ENCODE results near the gene FMN1.

FMN1 gene

DNA sequence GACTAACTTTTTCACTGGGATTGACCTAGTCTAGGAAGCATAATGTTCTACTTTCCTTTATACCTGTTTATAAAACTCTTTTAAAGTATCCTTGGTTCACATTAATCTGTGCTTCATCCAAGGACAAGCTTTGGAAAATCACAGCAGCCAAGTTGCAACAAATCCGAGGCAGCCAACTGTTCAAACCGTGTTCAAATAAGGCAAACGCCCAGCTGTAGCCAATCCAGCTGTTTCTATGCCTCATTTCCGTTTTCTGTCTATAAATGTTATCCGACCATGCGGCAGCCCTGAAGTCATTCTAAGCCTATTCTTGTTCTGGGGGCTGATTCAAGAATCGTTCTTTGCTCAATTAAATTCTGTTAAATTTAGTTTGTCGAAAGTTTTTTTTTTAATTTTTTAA is 78.3 kb downstream of the FMN1 start:
- TF ChIP-seq ZBTB7A (IDR thresholded peaks at IDR 0.05; ENCODE audit: low read depth) (no peak), FOXM1 (IDR thresholded peaks at IDR 0.05; ENCODE audit: borderline replicate concordance, low read depth) (peak; percentile 92)

DNA sequence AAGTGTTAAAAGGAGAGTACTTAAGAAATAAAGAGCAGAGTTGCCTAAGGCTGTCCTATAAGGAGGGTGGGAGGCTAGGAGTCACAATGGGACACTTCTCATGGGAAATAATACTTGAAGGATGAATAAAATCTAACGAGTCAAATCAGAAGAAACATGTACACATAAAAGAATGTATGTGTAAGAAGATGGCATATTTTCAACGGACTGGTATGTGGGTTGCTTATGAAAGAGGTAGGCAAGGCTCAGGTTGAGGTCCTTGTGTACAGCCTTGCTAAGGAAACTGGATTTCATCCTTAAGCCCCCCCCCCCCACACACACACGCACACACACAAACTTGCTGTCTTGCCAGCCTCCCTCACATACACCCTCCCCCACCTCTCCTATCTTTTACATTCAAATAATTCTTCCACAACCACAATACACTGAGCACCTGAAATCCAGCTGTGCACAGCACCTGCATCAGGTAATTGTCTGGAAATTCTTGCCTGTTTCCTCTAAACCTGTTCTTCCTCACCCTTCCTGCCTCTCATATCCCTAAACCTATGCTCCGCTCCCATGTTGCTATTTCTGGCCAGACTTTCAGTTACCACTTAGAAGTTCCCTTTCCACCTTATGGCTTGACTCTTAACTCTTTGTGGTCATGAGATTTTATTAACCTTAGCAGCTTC is 79.2 kb downstream of the FMN1 start:
- TF ChIP-seq TCF12 (IDR thresholded peaks at IDR 0.05; ENCODE audit: low read depth) (peak; percentile 96), FOXM1 (IDR thresholded peaks at IDR 0.05; ENCODE audit: borderline replicate concordance, low read depth) (peak; percentile 91; the same call in 1 of the 2 replicates), NFIC (IDR thresholded peaks at IDR 0.05) (peak; percentile 57), RAD21 (IDR thresholded peaks at IDR 0.05; ENCODE audit: low read depth) (peak; percentile 13; the same call in 1 of the 2 replicates), YY1 (IDR thresholded peaks at IDR 0.05; ENCODE audit: low read depth) (no peak), TAF1 (IDR thresholded peaks at IDR 0.05; ENCODE audit: low read depth) (no peak), EP300 (IDR thresholded peaks at IDR 0.05; ENCODE audit: borderline replicate concordance) (peak; percentile 94), TEAD4 (IDR thresholded peaks at IDR 0.05) (peak; percentile 86)
- TF ChIP-seq, protein P1, sequence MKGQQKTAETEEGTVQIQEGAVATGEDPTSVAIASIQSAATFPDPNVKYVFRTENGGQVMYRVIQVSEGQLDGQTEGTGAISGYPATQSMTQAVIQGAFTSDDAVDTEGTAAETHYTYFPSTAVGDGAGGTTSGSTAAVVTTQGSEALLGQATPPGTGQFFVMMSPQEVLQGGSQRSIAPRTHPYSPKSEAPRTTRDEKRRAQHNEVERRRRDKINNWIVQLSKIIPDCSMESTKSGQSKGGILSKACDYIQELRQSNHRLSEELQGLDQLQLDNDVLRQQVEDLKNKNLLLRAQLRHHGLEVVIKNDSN (IDR thresholded peaks at IDR 0.05) = no peak

DNA sequence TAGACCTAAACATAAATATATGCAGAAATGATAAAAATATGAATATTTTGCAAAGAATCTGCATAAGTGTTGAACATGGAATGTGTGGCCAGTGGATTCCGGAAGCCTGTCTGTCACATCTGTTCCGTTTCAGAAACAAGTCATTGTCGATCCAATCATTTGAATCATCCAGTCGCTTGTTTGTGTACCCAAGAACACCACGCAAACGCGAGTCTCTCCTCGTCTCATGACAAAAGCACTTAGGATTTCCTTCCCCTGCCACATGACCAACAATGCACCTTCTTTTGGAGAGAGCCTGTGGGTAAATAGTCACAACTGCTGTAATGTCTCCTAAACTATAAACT is 80.2 kb downstream of the FMN1 start:
- no peak for TF ChIP-seq TAF1 (IDR thresholded peaks at IDR 0.05; ENCODE audit: low read depth)
- TF ChIP-seq FOXM1 (IDR thresholded peaks at IDR 0.05; ENCODE audit: borderline replicate concordance, low read depth) = no peak
- TF ChIP-seq, protein P1 (IDR thresholded peaks at IDR 0.05) = no peak
- TF ChIP-seq, protein P2, sequence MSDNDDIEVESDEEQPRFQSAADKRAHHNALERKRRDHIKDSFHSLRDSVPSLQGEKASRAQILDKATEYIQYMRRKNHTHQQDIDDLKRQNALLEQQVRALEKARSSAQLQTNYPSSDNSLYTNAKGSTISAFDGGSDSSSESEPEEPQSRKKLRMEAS (IDR thresholded peaks at IDR 0.05) = no peak
- TF ChIP-seq YY1 (IDR thresholded peaks at IDR 0.05; ENCODE audit: low read depth) = no peak
- no peak for TF ChIP-seq EP300 (IDR thresholded peaks at IDR 0.05; ENCODE audit: borderline replicate concordance)
- TF ChIP-seq, protein P3, sequence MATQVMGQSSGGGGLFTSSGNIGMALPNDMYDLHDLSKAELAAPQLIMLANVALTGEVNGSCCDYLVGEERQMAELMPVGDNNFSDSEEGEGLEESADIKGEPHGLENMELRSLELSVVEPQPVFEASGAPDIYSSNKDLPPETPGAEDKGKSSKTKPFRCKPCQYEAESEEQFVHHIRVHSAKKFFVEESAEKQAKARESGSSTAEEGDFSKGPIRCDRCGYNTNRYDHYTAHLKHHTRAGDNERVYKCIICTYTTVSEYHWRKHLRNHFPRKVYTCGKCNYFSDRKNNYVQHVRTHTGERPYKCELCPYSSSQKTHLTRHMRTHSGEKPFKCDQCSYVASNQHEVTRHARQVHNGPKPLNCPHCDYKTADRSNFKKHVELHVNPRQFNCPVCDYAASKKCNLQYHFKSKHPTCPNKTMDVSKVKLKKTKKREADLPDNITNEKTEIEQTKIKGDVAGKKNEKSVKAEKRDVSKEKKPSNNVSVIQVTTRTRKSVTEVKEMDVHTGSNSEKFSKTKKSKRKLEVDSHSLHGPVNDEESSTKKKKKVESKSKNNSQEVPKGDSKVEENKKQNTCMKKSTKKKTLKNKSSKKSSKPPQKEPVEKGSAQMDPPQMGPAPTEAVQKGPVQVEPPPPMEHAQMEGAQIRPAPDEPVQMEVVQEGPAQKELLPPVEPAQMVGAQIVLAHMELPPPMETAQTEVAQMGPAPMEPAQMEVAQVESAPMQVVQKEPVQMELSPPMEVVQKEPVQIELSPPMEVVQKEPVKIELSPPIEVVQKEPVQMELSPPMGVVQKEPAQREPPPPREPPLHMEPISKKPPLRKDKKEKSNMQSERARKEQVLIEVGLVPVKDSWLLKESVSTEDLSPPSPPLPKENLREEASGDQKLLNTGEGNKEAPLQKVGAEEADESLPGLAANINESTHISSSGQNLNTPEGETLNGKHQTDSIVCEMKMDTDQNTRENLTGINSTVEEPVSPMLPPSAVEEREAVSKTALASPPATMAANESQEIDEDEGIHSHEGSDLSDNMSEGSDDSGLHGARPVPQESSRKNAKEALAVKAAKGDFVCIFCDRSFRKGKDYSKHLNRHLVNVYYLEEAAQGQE (IDR thresholded peaks at IDR 0.05; ENCODE audit: low read depth) = no peak
- TF ChIP-seq NFIC (IDR thresholded peaks at IDR 0.05) = no peak
- TF ChIP-seq ZBTB7A (IDR thresholded peaks at IDR 0.05; ENCODE audit: low read depth) = no peak
- TF ChIP-seq TCF12 (IDR thresholded peaks at IDR 0.05; ENCODE audit: low read depth) = no peak
- no peak for TF ChIP-seq TEAD4 (IDR thresholded peaks at IDR 0.05)
- TF ChIP-seq CEBPB (IDR thresholded peaks at IDR 0.05) = no peak
- no peak for TF ChIP-seq CREB1 (IDR thresholded peaks at IDR 0.05; ENCODE audit: low read depth)
- TF ChIP-seq EGR1 (IDR thresholded peaks at IDR 0.05) = no peak
- TF ChIP-seq RAD21 (IDR thresholded peaks at IDR 0.05; ENCODE audit: low read depth) = no peak

DNA sequence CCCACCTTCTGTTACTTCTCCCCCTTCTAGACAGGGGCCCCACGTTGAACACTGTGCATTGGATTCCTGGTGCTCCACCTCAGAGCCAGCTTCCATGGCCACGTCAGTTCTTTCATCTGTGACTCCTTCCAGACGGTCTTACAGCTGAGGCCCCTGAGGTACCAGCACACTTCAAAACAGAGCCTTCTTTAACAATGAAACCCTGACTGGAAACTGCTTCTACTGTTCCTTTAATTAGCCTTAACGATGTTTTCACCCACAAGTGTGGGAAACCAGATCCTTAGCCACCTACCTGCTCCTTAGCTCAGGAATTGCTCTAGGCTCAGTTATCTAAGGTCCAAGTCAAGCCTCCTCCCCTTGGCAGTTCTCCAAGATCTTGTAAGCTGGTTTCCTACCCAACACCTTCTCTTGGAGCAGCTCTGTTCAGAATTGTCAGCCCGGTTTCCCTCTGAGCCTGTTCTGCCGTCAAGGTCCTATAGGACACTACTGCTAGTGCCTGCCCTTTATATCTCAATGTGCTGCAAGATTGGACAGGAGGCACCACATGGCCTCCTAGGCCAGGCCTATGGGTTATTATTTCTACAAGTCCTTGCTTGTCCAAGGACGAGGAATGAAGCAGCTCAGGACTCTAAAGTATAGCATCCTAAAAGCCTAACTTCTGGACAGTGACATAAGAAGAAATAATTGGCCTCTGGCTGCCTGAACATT is 80.7 kb downstream of the FMN1 start:
- TF ChIP-seq, protein P3 (IDR thresholded peaks at IDR 0.05; ENCODE audit: low read depth) = no peak
- TF ChIP-seq FOXM1 (IDR thresholded peaks at IDR 0.05; ENCODE audit: borderline replicate concordance, low read depth) = 0 out of 2 replicates have a peak, but pooled peaks have one; percentile 32
- TF ChIP-seq, protein P1 (IDR thresholded peaks at IDR 0.05) = peak; percentile 65
- peak; percentile 58 for TF ChIP-seq NFIC (IDR thresholded peaks at IDR 0.05)
- TF ChIP-seq, protein P2 (IDR thresholded peaks at IDR 0.05) = 0 out of 2 replicates have a peak, but pooled peaks have one; percentile 40
- 0 out of 2 replicates have a peak, but pooled peaks have one; percentile 37 for TF ChIP-seq EP300 (IDR thresholded peaks at IDR 0.05; ENCODE audit: borderline replicate concordance)
- no peak for TF ChIP-seq TCF12 (IDR thresholded peaks at IDR 0.05; ENCODE audit: low read depth)

DNA sequence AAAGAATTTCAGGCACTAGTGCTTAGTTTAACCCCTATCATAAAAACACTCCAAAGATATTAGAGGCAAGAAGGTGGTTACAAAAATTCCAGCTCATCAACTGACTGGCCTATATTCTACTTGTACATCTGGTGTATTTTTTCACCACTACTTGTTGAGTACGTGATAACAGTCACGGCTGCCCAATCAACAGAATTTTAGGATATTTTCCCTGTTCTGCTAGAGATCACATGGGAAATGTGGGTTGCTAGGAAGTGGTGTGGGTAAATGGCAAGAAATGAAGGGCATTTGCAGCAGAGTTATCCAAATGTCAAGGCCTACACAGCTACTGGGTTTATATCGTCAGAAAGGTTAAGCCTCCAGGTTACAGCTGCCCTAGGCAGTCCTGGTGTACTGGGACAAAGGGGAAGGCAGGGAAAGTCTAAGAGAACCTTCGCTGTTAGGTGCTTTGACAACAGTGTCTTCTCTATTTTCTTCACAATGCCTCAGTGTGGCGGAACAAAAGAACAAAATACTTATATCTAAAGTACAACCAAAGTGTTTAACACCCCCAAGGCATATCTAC is 81.9 kb downstream of the FMN1 start:
- TF ChIP-seq TAF1 (IDR thresholded peaks at IDR 0.05; ENCODE audit: low read depth) (no peak), NFIC (IDR thresholded peaks at IDR 0.05) (no peak), CEBPB (IDR thresholded peaks at IDR 0.05) (no peak), TCF12 (IDR thresholded peaks at IDR 0.05; ENCODE audit: low read depth) (no peak), EGR1 (IDR thresholded peaks at IDR 0.05) (no peak), ZBTB7A (IDR thresholded peaks at IDR 0.05; ENCODE audit: low read depth) (no peak), FOXM1 (IDR thresholded peaks at IDR 0.05; ENCODE audit: borderline replicate concordance, low read depth) (no peak)
- TF ChIP-seq, protein P3 (IDR thresholded peaks at IDR 0.05; ENCODE audit: low read depth) = no peak

Measured in Ishikawa (cell line).